GM21619 (cell line): ENCODE results near the gene ENTREP1.
"Not testable (repeated sequence)": the region's sequence is repeated elsewhere in the genome, so short reads cannot be mapped to it uniquely, and the experiment has no call there.

Experiments
- ATAC-seq: cut with Tn5 transposase; IDR thresholded peaks from one replicate; pipeline ENCODE4 v1.9.1; 2021; ENCODE audit not compliant: unreplicated experiment

Gene ENTREP1

GRCh38 chr9:69324549-69325401, at the start of gene ENTREP1:
ENTREP1 (plus strand) TSS chr9:69325215; CDS start chr9:69325310, 95 bp downstream.
- ATAC-seq = peak; percentile 77

GRCh38 chr9:69276775-69277174, 48.2 kb upstream of the ENTREP1 start:
- no peak for ATAC-seq

- peak; percentile 82 for ATAC-seq
Observed at GRCh38 chr9:69279084-69279731, 45.8 kb upstream of the ENTREP1 start.

- ATAC-seq = no peak
Observed at GRCh38 chr9:69279733-69280132, 45.3 kb upstream of the ENTREP1 start.

- ATAC-seq = no peak
Observed at GRCh38 chr9:69283003-69283402, 42.0 kb upstream of the ENTREP1 start.

GRCh38 chr9:69292078-69292477, 32.9 kb upstream of the ENTREP1 start:
- ATAC-seq = no peak

- ATAC-seq = no peak
Observed at GRCh38 chr9:69293156-69293555, 31.9 kb upstream of the ENTREP1 start.

- no peak for ATAC-seq
Observed at GRCh38 chr9:69295872-69296552, 29.0 kb upstream of the ENTREP1 start.

- ATAC-seq = no peak
Observed at GRCh38 chr9:69297300-69297980, 27.6 kb upstream of the ENTREP1 start.

- ATAC-seq = no peak
Observed at GRCh38 chr9:69299315-69299714, 25.7 kb upstream of the ENTREP1 start.

GRCh38 chr9:69299826-69300225, 25.2 kb upstream of the ENTREP1 start:
- ATAC-seq = no peak

GRCh38 chr9:69303331-69303730, 21.7 kb upstream of the ENTREP1 start:
- no peak for ATAC-seq

GRCh38 chr9:69306895-69307445, 18.0 kb upstream of the ENTREP1 start:
- not testable (repeated sequence) for ATAC-seq

- ATAC-seq = no peak
Observed at GRCh38 chr9:69307446-69308205, 17.4 kb upstream of the ENTREP1 start.

- ATAC-seq = no peak
Observed at GRCh38 chr9:69308206-69308931, 16.6 kb upstream of the ENTREP1 start.

- ATAC-seq = no peak
Observed at GRCh38 chr9:69313175-69313574, 11.8 kb upstream of the ENTREP1 start.

GRCh38 chr9:69314547-69314946, 10.5 kb upstream of the ENTREP1 start:
- ATAC-seq = no peak

GRCh38 chr9:69317081-69317480, 7.9 kb upstream of the ENTREP1 start:
- no peak for ATAC-seq

- ATAC-seq = peak; percentile 95
Observed at GRCh38 chr9:69317894-69318293, 7.1 kb upstream of the ENTREP1 start.
